Naive B cell (primary cell): Measurements from ENCODE around the gene TGM1. TPM values are rescaled to one million over a fixed set of nuclear protein-coding genes. Genes with fewer than 3 reads are reported as not detected.

Experiments used
- ATAC-seq, 2 donors: fragments of 150-1000 bp; cut with Tn5 transposase; 2 replicates each; pipeline ENCODE4 v1.10.0; 2021; ENCODE audit warnings: low read depth in 2 of 2, mild to moderate bottlenecking in 2 of 2, moderate library complexity in 2 of 2
- DNase-seq: peaks from one replicate; pipeline ENCODE4 v3.0.0; 2022
- H3K27ac Mint-ChIP-seq, 6 donors: one replicate each; pipeline ENCODE4 v1.8.0; 2020 to 2022; ENCODE audit warnings: mild to moderate bottlenecking in 6 of 6, mixed read lengths in 6 of 6, moderate library complexity in 5 of 6, inconsistent platforms in 2 of 6
- H3K27me3 Mint-ChIP-seq, 3 donors: one replicate each; pipeline ENCODE4 v1.8.0; 2021 to 2022; ENCODE audit warnings: mixed read lengths in 3 of 3, mild to moderate bottlenecking in 1 of 3
- H3K36me3 Mint-ChIP-seq, 2 donors: one replicate each; pipeline ENCODE4 v1.8.0; 2020 to 2022; ENCODE audit warnings: mixed read lengths in 2 of 2, inconsistent platforms in 1 of 2, mild to moderate bottlenecking in 1 of 2
- H3K4me1 Mint-ChIP-seq, 3 donors: one replicate each; pipeline ENCODE4 v1.8.0; 2020 to 2022; ENCODE audit warnings: mixed read lengths in 3 of 3, inconsistent platforms in 1 of 3, mild to moderate bottlenecking in 1 of 3, moderate library complexity in 1 of 3
- H3K4me3 Mint-ChIP-seq, 8 donors: one replicate each; pipeline ENCODE4 v1.8.0; 2020 to 2022; ENCODE audit warnings: mild to moderate bottlenecking in 8 of 8, mixed read lengths in 8 of 8, moderate library complexity in 8 of 8, inconsistent platforms in 2 of 8
- H3K9me3 Mint-ChIP-seq, 7 donors: one replicate each; pipeline ENCODE4 v1.8.0; 2020 to 2022; ENCODE audit warnings: mixed read lengths in 7 of 7, mild to moderate bottlenecking in 5 of 7, inconsistent platforms in 2 of 7, moderate library complexity in 1 of 7
- polyA plus RNA-seq, 6 donors: library from polyadenylated mRNA; unstranded; fragments of 300-500 nt; fragmentation: Illumina TruSeq; gene quantifications; one replicate each; pipeline ENCODE4 v1.2.3, GENCODE V29; 2021; ENCODE audit warnings: low read depth in 6 of 6

Gene TGM1
- polyA plus RNA-seq, 6 donors from 2014 or later = not detected

DNA sequence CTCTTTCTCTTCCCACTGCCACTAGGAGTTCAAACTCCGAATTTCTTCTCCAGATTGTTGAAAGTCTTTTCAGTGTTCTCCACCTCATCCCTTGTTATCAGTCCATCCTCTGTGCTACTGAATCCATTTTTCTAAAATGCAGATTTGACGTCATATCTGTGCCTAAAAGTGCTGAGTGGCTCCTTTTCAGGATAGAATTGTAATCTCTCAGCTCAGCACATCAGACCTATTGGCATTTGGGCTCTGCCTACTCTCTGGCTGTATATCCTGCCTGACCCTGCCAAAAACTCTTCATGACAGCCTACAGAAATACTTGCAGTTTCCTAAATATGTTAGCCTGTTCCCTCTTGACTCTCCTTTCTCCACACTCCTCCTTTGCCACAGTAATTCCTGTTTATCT, 9.5 kb upstream of the TGM1 start:
- Mint-ChIP-seq H3K9me3 (peaks cover 0 to 2% (median 0%) of the 10 kb centered on the region in 7 donors), H3K27ac (peak overlapping the region; percentile 95 to 100 (median 99)), H3K4me3 (peak overlapping the region; percentile 15 to 93 (median 90)), H3K36me3 (peaks cover 0 to 2% of the 10 kb centered on the region in 2 donors), H3K4me1 (peaks cover 41 to 50% (median 42%) of the 10 kb centered on the region in 3 donors), H3K27me3 (no peaks in the 10 kb centered on the region)
- no peak for ATAC-seq
- no peak for DNase-seq

- Mint-ChIP-seq H3K36me3 (peaks cover 6 to 8% of the 10 kb centered on the region in 2 donors), H3K4me1 (peaks cover 36 to 48% (median 42%) of the 10 kb centered on the region in 3 donors), H3K27ac (peak overlapping the region; percentile 95 to 100 (median 99)), H3K27me3 (no peaks in the 10 kb centered on the region), H3K9me3 (no peaks in the 10 kb centered on the region), H3K4me3 (peak overlapping the region; percentile 77 to 94 (median 91))
- DNase-seq (no peak), ATAC-seq (no peak)
Observed at GRCh38 chr14:24271834-24272263, 8.9 kb upstream of the TGM1 start.

- Mint-ChIP-seq H3K4me1 (peaks cover 33 to 46% (median 43%) of the 10 kb centered on the region in 3 donors), H3K4me3 (peak within 1 kb of the TSS; percentile 77 to 94 (median 91)), H3K27me3 (no peaks in the 10 kb centered on the region), H3K36me3 (peaks cover 7 to 14% of the 10 kb centered on the region in 2 donors), H3K9me3 (no peaks in the 10 kb centered on the region), H3K27ac (peak within 1 kb of the TSS; percentile 95 to 100 (median 99))
- peak; percentile 94 for DNase-seq
- peak; percentile 82 for ATAC-seq
Observed at GRCh38 chr14:24271134-24271833, 8.3 kb upstream of the TGM1 start, which contains the start of gene RABGGTA. RABGGTA (minus strand) TSS chr14:24271597; CDS start chr14:24271115, 482 bp downstream.

DNA sequence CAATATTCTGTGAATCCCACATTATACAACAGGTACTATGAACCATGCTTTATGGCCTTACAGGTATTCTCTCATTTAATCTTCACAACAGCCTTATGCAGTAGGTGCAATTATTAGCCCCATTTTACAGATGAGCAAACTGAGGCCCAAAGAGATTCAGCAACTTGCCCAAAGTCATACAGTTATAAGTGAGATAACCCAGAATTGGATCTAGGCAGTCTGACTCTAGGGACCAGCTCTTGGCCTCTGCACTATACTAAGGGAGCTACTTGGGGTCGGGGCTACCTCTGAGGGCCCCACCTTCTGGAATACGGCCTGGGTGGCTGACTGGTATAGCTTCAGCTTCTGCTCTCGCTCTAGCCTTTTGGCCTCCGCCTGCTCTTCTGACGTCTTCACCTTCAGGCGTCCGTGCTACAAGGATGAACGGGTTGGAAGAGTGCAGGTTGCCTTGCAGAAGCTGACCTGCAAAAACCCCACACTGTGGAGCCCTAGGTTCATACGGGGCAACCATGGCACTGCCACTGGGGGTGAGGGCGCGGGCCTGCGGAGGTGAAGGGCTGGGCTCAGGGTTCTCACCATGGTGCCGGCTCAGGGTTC, 7.7 kb upstream of the TGM1 start:
- ATAC-seq = peak; percentile 1
- peaks cover 33 to 46% (median 45%) of the 10 kb centered on the region in 3 donors for H3K4me1 Mint-ChIP-seq

DNA sequence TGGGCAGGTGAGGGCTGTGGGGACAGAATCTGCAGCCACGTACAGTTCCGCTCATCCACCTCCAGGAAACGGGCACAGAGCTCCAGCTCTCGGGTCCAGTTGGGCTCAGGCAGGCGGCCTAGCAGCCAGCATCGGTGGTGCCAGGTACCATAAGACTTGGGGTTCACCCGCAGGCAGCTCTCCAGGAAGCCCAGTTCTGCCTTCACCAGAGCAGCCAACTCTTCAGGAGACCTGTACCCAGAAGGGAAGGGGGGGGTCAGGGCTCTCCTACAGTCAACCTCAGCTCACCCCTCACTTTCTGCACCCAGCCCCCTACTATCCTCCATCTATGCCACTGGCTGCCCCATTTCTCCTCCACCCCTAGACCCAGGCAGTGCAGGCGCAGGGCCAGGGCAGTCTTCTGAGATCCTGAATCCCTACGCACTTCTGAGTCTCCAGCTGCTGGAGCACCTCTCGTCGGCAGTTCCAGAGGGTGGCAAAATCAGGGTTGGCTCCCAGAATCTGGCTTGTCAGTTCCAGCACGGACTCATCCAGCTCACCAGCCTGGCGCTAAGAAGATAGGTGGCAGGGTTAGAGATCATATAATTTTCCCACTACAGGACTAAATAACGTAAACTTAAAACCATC, 7.0 kb upstream of the TGM1 start:
- Mint-ChIP-seq H3K4me1 (peaks cover 27 to 45% (median 45%) of the 10 kb centered on the region in 3 donors), H3K4me3 (peak overlapping the region; percentile 77 to 94 (median 91)), H3K27ac (peak overlapping the region; percentile 7 to 95 (median 54)), H3K9me3 (no peaks in the 10 kb centered on the region), H3K36me3 (peaks cover 7 to 15% of the 10 kb centered on the region in 2 donors), H3K27me3 (no peaks in the 10 kb centered on the region)
- no peak for ATAC-seq
- no peak for DNase-seq

More for the DNA sequence above, 7.7 kb upstream of the TGM1 start:
- no peak for DNase-seq
- Mint-ChIP-seq H3K4me3 (peak overlapping the region; percentile 77 to 94 (median 91)), H3K27me3 (no peaks in the 10 kb centered on the region), H3K36me3 (peaks cover 7 to 15% of the 10 kb centered on the region in 2 donors), H3K9me3 (no peaks in the 10 kb centered on the region), H3K27ac (peak overlapping the region; percentile 82 to 100 (median 96))

- Mint-ChIP-seq H3K4me1 (peaks cover 26 to 45% (median 41%) of the 10 kb centered on the region in 3 donors), H3K36me3 (peaks cover 7 to 15% of the 10 kb centered on the region in 2 donors), H3K4me3 (peak overlapping the region in 3 of 8 donors; percentile 2 to 68 (median 6)), H3K9me3 (no peaks in the 10 kb centered on the region), H3K27me3 (no peaks in the 10 kb centered on the region), H3K27ac (peak overlapping the region in 1 of 6 donors; percentile 57)
- DNase-seq = no peak
- ATAC-seq = no peak
Observed at GRCh38 chr14:24269368-24269767, 6.4 kb upstream of the TGM1 start.

- no peak overlapping the region for H3K27ac Mint-ChIP-seq
- no peak overlapping the region for H3K4me3 Mint-ChIP-seq
- peaks cover 7 to 15% of the 10 kb centered on the region in 2 donors for H3K36me3 Mint-ChIP-seq
Observed at GRCh38 chr14:24268225-24268624, 5.2 kb upstream of the TGM1 start.

GRCh38 chr14:24267516-24267915, 4.5 kb upstream of the TGM1 start:
- no peak for DNase-seq
- no peak for ATAC-seq
- H3K27ac Mint-ChIP-seq = peak overlapping the region in 1 of 6 donors; percentile 76
- peaks cover 15 to 31% (median 24%) of the 10 kb centered on the region in 3 donors for H3K4me1 Mint-ChIP-seq
- no peak overlapping the region for H3K4me3 Mint-ChIP-seq
- no peaks in the 10 kb centered on the region for H3K9me3 Mint-ChIP-seq
- H3K36me3 Mint-ChIP-seq = peaks cover 7 to 15% of the 10 kb centered on the region in 2 donors
- H3K27me3 Mint-ChIP-seq = no peaks in the 10 kb centered on the region

More at GRCh38 chr14:24268225-24268624, 5.2 kb upstream of the TGM1 start:
- Mint-ChIP-seq H3K4me1 (peaks cover 20 to 35% (median 29%) of the 10 kb centered on the region in 3 donors), H3K27me3 (no peaks in the 10 kb centered on the region), H3K9me3 (no peaks in the 10 kb centered on the region)
- no peak for DNase-seq
- no peak for ATAC-seq

DNA sequence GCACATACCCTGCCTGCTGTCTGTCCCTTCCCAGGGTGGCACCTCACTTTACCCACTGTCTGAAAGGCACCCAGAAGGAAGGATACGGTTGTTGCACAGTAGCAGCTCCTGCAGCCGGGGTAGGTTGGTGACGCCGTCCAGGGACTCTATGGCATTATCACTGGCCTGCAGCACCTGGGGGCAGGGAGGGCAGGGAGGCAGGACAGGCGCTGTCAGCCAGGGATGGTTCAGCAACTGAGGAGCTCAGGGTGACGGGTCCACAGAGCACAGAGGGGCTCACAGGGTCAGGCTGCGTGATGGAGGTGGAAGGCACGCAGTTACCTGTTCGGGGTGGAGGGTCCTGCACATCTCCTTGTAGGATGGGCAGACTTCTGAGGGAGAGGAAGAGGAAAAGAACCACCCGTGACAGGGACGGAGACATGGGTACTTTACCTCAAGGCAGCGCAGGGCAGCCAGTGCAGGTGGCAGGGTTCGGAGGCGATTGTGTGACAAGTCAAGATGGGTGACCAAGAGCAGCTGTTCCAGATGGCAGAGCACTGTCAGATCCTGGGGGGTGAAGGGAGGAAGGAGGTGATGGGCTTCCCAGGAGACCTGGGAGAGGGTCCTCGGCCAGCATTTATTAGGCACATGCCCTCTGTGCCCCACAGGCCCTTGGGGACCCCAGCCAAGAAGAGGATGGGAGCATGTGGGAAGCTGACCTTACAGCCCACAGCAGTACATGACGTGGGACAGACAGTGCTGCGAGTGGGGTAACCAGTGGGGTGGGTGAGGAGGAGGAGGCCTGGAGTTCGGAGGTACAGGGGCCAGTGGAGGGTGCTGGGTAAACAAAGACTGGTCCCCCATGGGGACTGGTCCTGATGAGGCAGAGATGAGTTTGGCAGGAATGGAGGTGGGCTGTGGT, 3.6 kb upstream of the TGM1 start:
- peaks cover 6 to 22% (median 15%) of the 10 kb centered on the region in 3 donors for H3K4me1 Mint-ChIP-seq
- H3K36me3 Mint-ChIP-seq = peaks cover 7 to 15% of the 10 kb centered on the region in 2 donors
- DNase-seq (no peak), ATAC-seq (no peak)
- H3K9me3 Mint-ChIP-seq = no peaks in the 10 kb centered on the region
- H3K27ac Mint-ChIP-seq = peak overlapping the region in 3 of 6 donors; percentile 18 to 69 (median 69)
- H3K27me3 Mint-ChIP-seq = no peaks in the 10 kb centered on the region
- H3K4me3 Mint-ChIP-seq = peak overlapping the region in 1 of 8 donors; percentile 6

DNA sequence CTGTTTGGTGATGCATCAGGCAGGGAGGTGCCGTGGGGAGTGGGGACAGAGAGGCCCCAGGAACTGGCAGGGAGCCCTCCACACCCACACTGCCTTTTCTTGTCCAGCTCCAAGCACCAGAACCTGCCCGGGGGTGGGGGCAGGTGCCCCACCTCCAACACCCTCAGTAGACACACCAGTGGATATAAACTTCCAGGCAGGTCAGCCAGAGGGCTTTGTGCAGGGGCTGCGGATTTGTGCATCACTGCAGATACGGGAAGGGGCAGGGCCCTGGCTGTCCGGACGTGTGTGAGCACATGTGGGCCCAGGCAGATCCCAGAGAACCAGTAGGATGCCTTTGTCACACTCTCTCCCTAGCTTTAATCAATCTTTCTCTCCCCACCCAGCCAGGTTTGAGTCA, 1.3 kb upstream of the TGM1 start:
- Mint-ChIP-seq H3K36me3 (peaks cover 7 to 22% of the 10 kb centered on the region in 2 donors), H3K4me1 (peaks cover 0 to 14% (median 9%) of the 10 kb centered on the region in 3 donors), H3K9me3 (no peaks in the 10 kb centered on the region), H3K4me3 (no peak overlapping the region), H3K27ac (peak overlapping the region in 1 of 6 donors; percentile 84), H3K27me3 (no peaks in the 10 kb centered on the region)
- ATAC-seq (no peak), DNase-seq (no peak)

GRCh38 chr14:24263848-24264247, 871 bp upstream of the TGM1 start:
- no peak overlapping the region for H3K4me3 Mint-ChIP-seq
- no peaks in the 10 kb centered on the region for H3K9me3 Mint-ChIP-seq
- ATAC-seq = no peak
- peaks cover 0 to 14% (median 9%) of the 10 kb centered on the region in 3 donors for H3K4me1 Mint-ChIP-seq
- no peaks in the 10 kb centered on the region for H3K27me3 Mint-ChIP-seq
- DNase-seq = no peak
- H3K36me3 Mint-ChIP-seq = peaks cover 7 to 22% of the 10 kb centered on the region in 2 donors
- H3K27ac Mint-ChIP-seq = no peak overlapping the region

DNA sequence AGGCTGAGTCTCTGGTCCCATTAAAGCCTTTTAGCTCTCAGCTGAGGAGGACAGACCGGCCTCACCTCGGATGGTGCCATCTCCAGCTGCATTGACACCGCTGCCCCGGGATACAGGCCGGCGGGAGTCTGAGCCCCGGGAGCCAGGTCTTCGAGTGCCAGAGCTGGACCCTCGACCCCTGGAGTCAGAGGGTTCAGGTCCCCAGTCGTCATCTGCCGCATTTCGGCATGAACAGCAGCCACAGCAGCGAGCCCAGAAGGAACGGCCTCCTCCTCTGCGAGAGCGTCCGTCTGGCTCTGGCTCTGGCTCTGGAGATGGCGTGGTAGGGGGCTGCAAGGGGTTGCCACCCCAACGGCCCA, 1.0 kb downstream of the TGM1 start:
- H3K27ac Mint-ChIP-seq = peak overlapping the region in 1 of 6 donors; percentile 49
- H3K4me1 Mint-ChIP-seq = peaks cover 0 to 9% (median 3%) of the 10 kb centered on the region in 3 donors
- DNase-seq (no peak), ATAC-seq (no peak)
- H3K9me3 Mint-ChIP-seq = no peaks in the 10 kb centered on the region
- H3K4me3 Mint-ChIP-seq = no peak overlapping the region
- no peaks in the 10 kb centered on the region for H3K27me3 Mint-ChIP-seq
- H3K36me3 Mint-ChIP-seq = peaks cover 3 to 16% of the 10 kb centered on the region in 2 donors
